ENCODE data around the gene MLLT3.

Gene MLLT3

DNA sequence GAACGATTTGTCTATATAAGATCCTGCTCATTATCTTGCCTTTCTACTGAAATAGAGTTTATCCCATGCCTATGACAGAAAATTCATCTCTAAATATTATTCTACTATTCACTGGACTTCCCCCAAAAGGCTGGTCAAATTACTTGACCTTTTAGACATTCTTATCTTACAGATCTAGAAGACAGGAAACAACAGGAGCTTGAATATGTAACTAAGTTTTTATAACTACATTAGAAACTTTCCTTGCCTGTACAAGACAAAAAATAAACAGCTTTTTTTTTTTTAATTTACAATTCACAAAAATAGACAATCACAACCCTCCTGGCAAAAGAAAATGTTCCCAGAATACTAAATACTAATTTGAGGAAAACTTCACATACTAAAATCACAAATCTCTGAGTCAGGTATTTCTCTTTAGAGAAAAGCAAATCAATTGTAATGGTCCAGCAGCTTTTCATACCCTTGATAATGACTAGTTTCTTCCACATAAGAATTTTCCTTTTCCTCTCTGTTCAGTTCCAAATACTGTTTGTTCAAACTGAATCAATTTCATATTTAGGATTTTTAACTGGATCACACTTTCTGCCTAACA is 68.6 kb downstream of the MLLT3 start:
- no peak for DNase-seq

DNA sequence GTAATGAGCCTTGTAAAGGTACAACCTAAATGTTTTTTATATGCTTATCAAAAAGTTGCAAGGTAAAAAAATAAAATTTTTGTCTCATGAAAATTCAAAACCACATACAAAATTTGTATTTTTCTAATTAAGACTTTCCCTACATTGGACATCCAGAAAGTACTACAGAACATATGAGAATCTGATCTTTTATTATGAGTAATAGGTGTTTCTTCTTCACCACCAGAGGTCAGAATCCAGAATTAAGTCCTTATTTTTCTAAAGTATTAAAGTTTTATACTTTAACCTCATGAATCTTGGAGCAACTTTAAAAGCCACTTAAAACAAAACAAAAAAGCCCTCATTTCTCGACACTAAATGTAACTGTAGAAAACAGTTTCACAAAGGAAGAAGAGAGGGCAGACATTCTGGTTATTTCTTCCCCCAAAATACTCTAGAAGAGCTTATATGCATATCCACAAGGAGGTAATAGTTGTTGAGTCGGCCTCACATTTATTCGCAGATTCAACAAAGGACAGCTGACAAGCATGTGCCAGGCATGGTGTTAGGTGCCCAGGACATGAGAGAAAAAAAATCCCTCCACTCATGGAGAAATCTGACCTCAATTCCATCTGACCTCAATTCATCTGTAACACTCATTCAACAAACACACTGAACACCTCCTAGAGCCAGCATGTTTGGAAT is 69.3 kb downstream of the MLLT3 start:
- DNase-seq: no peak

- no peak for DNase-seq
Observed at GRCh38 chr9:20551835-20552234, 70.5 kb downstream of the MLLT3 start.

DNA sequence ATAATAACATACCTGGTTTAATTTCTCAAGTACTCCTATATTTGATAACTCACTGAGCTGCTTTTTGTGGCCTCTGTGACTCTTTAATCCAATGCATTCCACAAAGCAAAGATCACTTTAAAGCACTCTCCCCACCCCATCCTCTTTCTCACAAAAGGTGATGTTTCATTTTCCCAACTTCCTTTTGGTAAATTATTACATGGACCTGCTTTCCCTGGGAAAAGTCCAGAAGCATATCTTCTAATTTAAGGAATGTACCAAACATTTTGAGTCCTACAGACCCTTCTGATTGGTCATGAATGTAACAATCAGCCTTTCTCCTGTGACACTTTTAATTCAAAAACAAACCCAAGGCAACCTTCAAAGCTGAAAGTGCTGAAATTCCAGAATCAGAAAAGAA is 71.1 kb downstream of the MLLT3 start:
- no peak for DNase-seq

- no peak for DNase-seq
Observed at GRCh38 chr9:20550326-20550725, 72.0 kb downstream of the MLLT3 start.

GRCh38 chr9:20549053-20549452 is 73.2 kb downstream of the MLLT3 start:
- no peak for DNase-seq

GRCh38 chr9:20545023-20545622 is 77.2 kb downstream of the MLLT3 start:
- DNase-seq: no peak

DNA sequence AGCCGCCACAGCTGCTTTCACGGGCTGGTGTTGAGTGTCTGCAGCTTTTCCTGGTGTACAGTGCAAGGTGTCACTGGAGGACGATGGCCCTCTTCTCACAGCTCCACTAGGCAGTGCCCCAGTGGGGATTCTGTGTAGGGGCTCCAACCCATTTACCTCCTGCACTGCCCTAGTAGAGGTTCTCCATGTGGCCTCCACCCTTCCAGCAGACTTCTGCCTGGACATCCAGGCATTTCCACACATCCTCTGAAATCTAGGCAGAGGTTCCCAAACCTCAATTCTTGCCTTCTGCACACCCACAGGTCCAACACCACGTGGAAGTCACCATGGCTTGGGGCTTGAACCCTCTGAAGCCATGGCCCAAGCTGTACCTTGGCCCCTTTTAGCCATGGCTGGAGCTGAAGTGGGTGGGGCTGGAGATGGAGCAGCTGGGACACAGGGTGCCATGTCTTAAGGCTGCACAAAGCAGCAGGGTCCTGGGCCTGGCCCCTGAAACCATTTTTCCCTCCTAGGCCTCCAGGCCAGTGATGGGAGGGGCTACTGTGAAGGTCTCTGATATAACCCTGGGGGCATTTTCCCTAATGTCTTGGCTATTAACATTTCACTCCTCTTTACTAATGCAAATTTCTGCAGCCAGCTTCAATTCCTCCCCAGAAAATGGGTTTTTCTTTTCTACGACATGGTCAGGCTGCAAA is 82.0 kb downstream of the MLLT3 start:
- no peak for DNase-seq

DNA sequence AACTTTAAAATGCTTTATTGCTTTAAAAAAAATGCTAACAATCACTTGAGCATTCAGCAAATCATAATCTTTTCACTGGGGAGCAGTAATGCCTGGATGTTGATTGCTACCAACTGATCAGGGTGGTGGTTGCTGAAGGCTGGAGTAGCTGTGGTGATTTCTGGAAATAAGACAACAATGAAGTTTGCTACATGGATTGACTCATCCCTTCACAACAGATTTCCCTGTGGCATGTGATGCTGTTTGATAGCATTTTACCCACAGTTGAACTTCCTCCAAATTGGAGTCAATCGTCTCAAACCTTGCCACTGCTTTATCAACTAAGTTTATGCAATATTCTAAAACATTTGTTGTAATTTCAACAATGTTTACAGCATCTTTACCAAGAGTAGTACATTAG is 83.3 kb downstream of the MLLT3 start:
- no peak for DNase-seq

GRCh38 chr9:20538092-20538491 is 84.2 kb downstream of the MLLT3 start:
- DNase-seq: no peak

GRCh38 chr9:20537294-20537693 is 85.0 kb downstream of the MLLT3 start:
- no peak for DNase-seq

DNA sequence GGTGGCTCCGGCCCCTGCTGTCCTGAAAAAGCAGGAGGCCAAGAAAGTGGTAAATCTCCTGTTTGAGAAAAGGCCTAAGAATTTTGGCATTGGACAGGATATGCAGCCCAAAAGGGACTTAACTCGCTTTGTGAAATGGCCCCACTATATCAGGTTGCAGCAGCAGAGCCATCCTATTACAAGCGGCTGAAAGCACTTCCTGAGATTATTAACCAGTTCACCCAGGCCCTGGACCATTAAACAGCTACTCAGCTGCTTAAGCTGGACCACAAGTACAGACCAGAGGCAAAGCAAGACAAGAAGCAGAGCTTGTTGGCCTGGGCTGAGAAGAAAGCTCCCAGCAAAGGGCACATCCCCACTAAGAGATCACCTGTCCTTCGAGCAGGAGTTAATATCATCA is 89.7 kb downstream of the MLLT3 start:
- DNase-seq: no peak

DNA sequence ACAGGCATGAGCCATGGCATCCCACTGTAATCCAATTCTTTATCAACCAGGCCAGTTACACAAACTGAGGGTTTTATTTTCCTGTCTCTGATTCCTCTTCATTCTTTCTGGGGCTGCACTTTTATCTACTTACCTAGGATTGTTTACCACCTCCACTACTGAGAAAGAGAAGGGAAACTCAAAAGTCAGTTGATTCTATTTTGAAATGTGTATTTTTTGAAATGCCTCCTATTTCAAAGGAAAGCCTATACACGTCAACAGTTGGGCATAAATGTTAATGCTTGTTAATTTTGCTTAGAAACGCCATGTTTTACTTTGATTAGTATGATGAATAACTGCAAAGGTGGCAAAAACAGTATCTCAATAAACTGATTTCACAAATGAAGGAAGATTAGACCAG is 92.5 kb downstream of the MLLT3 start:
- no peak for DNase-seq

- DNase-seq: no peak
Observed at GRCh38 chr9:20528253-20528652, 94.0 kb downstream of the MLLT3 start.

DNA sequence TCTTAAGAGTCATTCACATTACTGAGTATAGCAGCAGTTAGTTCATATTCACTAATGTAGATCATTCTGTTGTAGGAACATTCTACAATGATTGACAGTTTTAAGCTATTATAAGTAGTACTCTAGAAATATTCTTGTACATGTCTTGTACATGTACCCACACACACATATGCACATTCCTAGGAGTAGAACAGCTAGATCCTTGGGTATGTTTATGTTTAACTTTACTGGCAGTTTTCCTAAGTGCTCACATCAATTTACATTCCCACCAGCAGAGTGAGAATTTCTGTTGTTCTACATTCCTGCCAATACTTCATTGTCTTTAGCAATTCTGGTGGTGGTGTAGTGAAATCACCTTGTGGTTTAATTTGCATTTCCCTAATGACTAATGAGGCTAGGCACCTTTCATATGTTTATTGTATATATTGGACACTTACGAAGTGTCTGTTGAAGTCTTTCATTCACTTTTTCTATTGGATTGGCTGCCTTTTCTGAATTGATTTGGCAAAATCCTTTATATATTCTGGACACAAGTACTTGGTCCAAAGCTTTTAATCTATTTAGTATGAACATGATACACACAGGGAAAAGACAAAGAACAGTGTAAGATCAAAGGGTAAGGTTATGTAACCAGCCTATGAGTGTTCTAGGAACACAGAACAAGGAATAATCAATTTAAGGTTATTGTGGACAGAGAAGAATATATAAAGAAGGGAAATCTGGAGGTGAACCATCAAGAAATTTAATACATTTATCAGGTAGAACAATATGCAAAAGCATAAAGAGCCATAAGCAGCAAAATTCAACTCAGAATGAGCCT is 95.6 kb downstream of the MLLT3 start:
- DNase-seq: no peak

DNA sequence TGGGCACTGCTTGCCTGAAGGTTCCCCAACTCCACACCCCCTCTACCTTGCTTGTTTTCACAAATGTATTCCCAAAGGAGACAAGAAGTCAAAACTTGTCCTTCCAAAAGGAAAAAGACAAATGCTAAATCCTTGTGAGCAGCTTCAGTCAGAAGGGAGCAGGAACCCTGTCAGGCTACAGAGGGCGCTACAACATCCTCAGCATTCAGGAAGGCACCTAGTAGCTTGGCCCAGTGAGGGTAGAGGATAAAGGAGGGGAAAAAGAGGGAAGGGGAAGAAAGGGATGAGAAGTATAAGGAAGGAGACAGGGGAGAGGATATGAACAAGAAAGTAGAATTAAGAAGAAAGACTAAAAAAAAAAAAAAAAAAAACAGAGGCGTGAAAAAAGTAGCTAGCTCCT is 97.5 kb downstream of the MLLT3 start:
- no peak for DNase-seq

- no peak for DNase-seq
Observed at GRCh38 chr9:20518737-20519136, 103.6 kb downstream of the MLLT3 start.

DNA sequence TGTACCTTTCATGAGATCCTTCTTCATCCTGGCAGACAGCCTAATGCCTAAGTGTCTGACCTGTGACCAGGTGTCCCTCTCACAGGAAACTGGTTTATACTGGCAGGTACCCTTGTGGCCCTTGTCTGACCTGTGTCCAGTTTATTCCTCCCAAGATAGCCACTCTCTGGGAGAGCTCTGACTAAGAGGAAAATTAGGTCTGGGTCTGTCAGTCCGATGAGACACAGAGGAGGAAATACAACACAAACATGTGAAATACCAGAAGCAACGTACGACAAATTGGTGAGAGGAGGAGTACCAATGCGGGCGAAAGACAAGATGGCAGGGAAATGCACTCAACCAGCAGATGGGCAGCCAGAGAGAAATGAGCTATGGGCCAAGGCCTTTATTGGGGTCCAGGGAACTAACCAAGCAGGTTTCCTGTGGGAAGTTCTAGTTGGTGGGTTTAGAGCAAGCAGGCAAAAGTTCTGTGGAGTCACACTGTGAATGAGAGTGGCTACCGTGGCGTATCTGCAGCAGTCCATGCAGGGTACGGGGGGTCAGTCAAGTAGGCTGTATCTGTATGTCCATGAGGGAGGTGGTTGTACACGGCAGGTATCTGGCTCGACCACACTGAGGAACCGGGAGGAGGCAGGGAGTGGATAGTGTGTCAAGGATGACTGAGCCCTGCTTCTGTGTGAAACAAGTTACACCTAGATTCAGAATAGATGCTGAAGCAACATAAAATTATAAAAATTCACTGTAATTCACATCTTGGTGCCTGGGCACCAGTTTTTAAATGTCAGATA is 109.0 kb downstream of the MLLT3 start:
- DNase-seq: no peak

DNA sequence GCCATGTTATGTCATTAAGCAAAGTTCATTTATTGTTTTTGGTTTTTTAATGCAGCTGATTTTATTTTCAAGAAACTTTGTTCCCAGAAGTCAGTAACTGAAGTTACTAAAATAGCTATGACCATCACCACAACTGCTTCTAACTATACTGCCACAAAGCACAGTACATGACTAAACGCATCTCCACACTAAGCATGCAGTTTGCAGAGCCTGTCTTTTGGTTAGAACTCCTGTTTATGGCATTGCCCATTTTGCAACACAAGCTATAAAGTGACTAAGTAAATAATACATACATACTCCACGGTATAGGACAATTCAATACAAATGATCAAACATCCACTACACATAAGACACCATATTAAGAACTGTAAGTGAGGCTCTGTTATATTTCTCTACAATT is 109.7 kb downstream of the MLLT3 start:
- DNase-seq: no peak

DNA sequence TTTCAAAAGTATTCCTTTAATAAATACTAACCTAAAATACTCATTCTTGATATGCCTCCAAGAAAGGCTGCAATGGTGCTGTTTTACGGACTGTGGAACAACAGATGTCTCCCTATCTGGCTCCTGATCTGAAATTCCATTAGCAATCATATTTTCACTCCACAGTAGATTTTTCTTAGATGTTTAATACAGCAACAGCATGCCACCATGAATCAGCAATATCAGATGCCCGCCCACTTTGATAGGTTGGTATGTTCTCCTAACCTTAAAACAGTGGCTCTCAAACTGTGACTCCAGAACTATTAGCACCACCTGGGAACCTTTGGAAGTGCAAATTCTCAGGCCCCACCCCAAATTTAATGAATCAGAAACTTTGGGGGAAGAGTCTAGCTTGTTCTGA is 110.2 kb downstream of the MLLT3 start:
- no peak for DNase-seq

- DNase-seq: no peak
Observed at GRCh38 chr9:20511686-20512085, 110.6 kb downstream of the MLLT3 start.

GRCh38 chr9:20509466-20509865 is 112.8 kb downstream of the MLLT3 start:
- no peak for DNase-seq
